ENCODE results near the gene MSI2. TPM values are rescaled to one million over a fixed set of nuclear protein-coding genes. Genes with fewer than 3 reads are reported as not detected.

MSI2 gene
- total RNA-seq, 2 experiments from 2014 or later = 38.8 to 39.0 TPM

- H3K4me3 Mint-ChIP-seq = no peak overlapping the region
- H3K27me3 Mint-ChIP-seq (ENCODE audit: low read depth) = no peaks in the 10 kb centered on the region
- intact Hi-C loops (cut with micrococcal nuclease) = no loop called here
- peaks cover 2% of the 10 kb centered on the region for H3K36me3 Mint-ChIP-seq (ENCODE audit: low read depth)
- DNase-seq = no peak
- CTCF ChIA-PET = interaction anchor here (0.6 to 0.7 kb wide), 2 partner anchors 11 to 436 kb away, joined by 4 to 10 read pairs; no protein-coding TSS in a partner anchor
- H3K9me3 Mint-ChIP-seq = no peaks in the 10 kb centered on the region
- H3K27ac Mint-ChIP-seq = no peak overlapping the region
- H3K4me1 Mint-ChIP-seq (ENCODE audit: low read depth) = no peaks in the 10 kb centered on the region
These were observed 331.1 kb downstream of the MSI2 start for GRCh38 chr17:57587193-57587969.

DNA sequence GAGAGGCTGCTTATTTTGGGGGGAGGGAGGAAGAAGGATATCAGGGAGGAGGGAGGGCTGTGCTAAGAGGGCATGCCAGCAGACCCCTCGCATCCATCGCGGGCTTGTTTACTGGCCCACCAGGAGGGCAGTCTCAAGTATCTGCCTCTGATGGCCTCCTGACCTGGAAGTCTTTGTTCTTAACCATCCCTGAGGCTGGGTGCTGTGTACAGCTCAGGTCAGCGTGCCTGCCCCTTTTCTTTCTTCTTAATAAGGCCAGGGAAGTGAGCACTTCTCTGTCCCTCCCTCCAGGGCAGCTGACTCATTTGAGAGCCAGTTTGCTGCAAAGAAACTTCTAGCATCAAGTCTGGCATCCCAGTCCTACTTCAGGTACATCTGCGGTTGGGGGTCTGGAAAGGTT lies 331.8 kb downstream of the MSI2 start:
- CTCF ChIA-PET = interaction anchor here (0.6 to 1.6 kb wide), 2 partner anchors 10 to 435 kb away, joined by 4 to 7 read pairs; no protein-coding TSS in a partner anchor
- intact Hi-C loops (cut with micrococcal nuclease) = no loop called here
- Mint-ChIP-seq H3K36me3 (ENCODE audit: low read depth) (peaks cover 2% of the 10 kb centered on the region), H3K4me3 (no peak overlapping the region), H3K27me3 (ENCODE audit: low read depth) (no peaks in the 10 kb centered on the region), H3K27ac (no peak overlapping the region), H3K9me3 (no peaks in the 10 kb centered on the region), H3K4me1 (ENCODE audit: low read depth) (no peaks in the 10 kb centered on the region)
- no peak for DNase-seq

DNA sequence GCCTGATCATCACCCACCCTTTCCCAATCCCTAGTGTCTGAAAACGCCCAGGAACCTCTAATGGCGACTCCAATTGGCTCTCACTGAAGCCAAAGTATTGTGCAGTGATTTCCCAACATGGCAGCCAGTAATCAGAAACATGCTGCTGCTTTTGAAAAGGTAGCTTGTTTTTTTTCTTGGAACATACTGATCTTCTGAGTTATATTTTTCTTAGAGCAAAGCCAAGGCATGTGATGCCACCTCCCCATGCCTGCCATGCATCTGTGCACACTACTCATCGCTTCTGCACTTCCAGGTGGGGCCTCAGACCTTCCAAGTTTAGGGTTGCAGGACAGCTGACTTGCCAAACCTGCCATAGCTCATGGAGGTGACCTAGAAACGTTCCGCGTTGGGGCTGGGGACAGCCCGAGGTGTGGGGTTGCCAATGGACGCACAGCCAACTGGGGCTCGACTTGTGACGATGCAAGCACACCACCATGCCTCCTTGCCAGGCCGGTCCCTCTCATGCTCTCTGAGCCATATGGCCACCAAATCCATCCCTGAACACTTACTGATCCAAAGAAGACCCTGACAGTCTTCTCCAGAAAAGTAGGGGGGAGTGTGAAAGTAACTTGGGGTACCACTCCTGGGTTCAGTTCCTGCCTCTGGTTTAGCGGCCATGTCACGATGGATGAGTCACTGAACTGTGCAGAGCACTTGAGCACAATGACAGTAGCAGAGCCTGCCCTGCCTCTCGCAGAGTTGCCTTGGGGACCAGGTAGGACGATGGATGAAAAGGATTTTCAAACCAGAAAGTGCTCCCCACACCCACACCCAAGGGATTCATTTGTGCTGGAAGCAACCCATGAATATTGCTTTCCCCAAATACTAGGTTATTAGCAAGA lies 333.1 kb downstream of the MSI2 start:
- CTCF ChIA-PET = interaction anchor here (1.6 kb wide), 1 partner anchor 9 kb away, joined by 7 read pairs; no protein-coding TSS in a partner anchor
- Mint-ChIP-seq H3K27me3 (ENCODE audit: low read depth) (no peaks in the 10 kb centered on the region), H3K9me3 (peaks cover 9% of the 10 kb centered on the region), H3K36me3 (ENCODE audit: low read depth) (peaks cover 7% of the 10 kb centered on the region), H3K27ac (no peak overlapping the region), H3K4me1 (ENCODE audit: low read depth) (no peaks in the 10 kb centered on the region), H3K4me3 (no peak overlapping the region)
- intact Hi-C loops (cut with micrococcal nuclease) = no loop called here
- DNase-seq = no peak

DNA sequence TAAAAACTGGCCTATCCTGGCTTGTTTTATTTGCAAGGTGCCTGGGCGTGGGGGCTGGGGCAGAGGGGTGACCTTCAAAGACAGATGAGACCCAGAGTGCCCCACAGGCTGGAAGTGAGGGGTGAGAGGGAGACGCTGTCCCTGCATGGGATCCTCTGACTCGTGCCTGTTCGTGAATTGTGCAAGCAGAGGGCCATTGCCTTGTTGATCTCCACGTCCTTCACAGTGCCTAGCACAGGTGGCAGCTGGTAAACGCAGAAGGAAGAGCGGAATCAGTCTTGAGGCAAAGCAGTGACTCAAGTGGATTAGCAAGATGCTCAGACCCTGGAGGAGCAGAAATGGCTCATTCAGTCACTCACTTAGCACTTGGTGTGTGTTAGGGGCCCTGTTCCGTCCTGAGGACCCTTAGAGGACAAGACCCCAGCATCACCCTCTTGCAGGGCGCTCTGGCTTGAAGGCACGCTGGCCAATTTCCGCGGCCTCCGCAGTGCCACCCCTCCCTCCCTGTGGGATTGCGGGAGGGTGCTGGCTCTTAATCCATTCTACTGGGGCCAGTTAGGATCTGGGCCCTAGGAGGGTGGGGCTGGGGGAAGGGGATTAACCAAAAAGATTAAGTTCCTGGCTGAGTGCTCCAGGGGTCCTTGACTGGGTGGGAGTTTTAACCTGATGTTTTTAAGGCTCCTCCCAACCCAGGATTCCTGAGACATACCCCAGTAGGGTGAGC lies 337.6 kb downstream of the MSI2 start:
- CTCF ChIA-PET = interaction anchor here (1.4 kb wide), 1 partner anchor 78 kb away, joined by 4 read pairs; no protein-coding TSS in a partner anchor
- no peak overlapping the region for H3K4me3 Mint-ChIP-seq
- H3K9me3 Mint-ChIP-seq = peaks cover 17% of the 10 kb centered on the region
- intact Hi-C loops (cut with micrococcal nuclease) = no loop called here
- DNase-seq = no peak
- H3K27ac Mint-ChIP-seq = no peak overlapping the region
- peaks cover 9% of the 10 kb centered on the region for H3K36me3 Mint-ChIP-seq (ENCODE audit: low read depth)
- H3K4me1 Mint-ChIP-seq (ENCODE audit: low read depth) = peaks cover 14% of the 10 kb centered on the region
- H3K27me3 Mint-ChIP-seq (ENCODE audit: low read depth) = no peaks in the 10 kb centered on the region

DNA sequence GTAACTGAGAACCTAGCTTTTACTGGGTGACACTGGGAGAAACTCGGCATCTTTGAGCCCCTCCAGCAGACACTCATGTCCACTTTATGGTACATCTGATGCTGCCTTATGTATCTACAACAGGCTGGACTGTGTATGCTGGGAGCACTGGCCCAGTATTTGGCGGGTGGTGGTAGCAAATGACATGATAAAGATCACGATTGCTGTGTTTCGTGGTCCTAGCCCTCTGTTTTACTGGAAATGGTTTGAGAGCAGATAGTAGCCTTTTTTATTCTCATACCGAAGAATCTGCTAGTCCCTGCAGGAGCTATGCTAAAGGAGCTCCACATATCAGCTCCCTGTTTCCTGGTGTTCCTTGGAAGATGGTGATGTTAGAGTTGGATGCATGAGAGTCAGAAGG lies 338.4 kb downstream of the MSI2 start:
- Mint-ChIP-seq H3K27me3 (ENCODE audit: low read depth) (no peaks in the 10 kb centered on the region), H3K9me3 (peaks cover 17% of the 10 kb centered on the region), H3K27ac (no peak overlapping the region), H3K4me3 (no peak overlapping the region), H3K4me1 (ENCODE audit: low read depth) (peaks cover 22% of the 10 kb centered on the region), H3K36me3 (ENCODE audit: low read depth) (peaks cover 12% of the 10 kb centered on the region)
- no peak for DNase-seq
- CTCF ChIA-PET = interaction anchor here (0.6 to 1.4 kb wide), 3 partner anchors 77 to 153 kb away, joined by 3 to 4 read pairs (median 3); no protein-coding TSS in a partner anchor
- intact Hi-C loops (cut with micrococcal nuclease) = no loop called here

- CTCF ChIA-PET = interaction anchor here (0.6 to 1.4 kb wide), 3 partner anchors 77 to 152 kb away, joined by 3 to 4 read pairs (median 3); no protein-coding TSS in a partner anchor
- DNase-seq = no peak
- intact Hi-C loops (cut with micrococcal nuclease) = no loop called here
- H3K4me3 Mint-ChIP-seq = no peak overlapping the region
- H3K9me3 Mint-ChIP-seq = peaks cover 17% of the 10 kb centered on the region
- H3K4me1 Mint-ChIP-seq (ENCODE audit: low read depth) = peaks cover 29% of the 10 kb centered on the region
- H3K27me3 Mint-ChIP-seq (ENCODE audit: low read depth) = no peaks in the 10 kb centered on the region
- H3K27ac Mint-ChIP-seq = no peak overlapping the region
- peaks cover 12% of the 10 kb centered on the region for H3K36me3 Mint-ChIP-seq (ENCODE audit: low read depth)
These were observed 339.1 kb downstream of the MSI2 start for GRCh38 chr17:57595426-57595825.

DNA sequence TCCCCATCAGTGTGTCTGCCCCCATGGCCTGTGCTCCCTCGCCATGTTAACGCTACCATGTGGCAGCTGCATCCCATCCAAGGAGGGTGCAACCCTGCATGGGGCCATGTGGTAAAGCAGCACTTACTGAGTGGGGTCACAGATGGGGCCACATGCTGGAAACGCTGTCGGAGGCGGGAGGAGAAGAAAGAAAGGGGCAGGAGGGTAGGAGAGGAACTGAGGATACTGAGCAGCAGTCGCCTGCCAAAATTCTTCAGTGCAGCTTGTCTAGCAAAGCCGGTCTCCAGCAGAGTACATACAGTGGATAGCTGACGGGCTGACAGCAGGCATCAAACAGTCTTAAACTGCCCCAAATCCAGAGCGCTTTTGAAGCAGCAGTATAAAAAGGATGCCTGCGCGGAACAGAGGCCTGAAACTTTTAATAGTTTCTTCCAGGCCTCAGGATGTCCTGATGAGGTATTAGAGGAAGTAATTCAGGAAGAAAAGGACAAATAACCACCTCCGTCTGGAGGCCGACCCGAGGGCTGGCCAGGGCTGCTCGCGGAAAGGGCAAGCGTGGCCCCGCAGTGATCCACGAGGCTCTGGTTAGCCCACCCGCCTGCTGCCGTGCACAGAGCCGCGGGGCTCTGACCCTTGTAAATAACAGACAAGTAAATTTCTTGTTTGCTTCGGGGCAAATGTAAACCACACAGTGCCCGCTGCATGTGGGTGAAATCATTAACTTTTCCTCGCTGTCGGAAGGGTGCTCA lies 339.8 kb downstream of the MSI2 start:
- intact Hi-C loops (cut with micrococcal nuclease) = no loop called here
- Mint-ChIP-seq H3K36me3 (ENCODE audit: low read depth) (peaks cover 12% of the 10 kb centered on the region), H3K9me3 (peaks cover 17% of the 10 kb centered on the region), H3K27ac (no peak overlapping the region), H3K4me3 (no peak overlapping the region), H3K4me1 (ENCODE audit: low read depth) (peaks cover 36% of the 10 kb centered on the region), H3K27me3 (ENCODE audit: low read depth) (no peaks in the 10 kb centered on the region)
- CTCF ChIA-PET = interaction anchor here (7.0 kb wide), 1 partner anchor 75 kb away, joined by 58 read pairs; no protein-coding TSS in a partner anchor
- DNase-seq = no peak

- peaks cover 17% of the 10 kb centered on the region for H3K9me3 Mint-ChIP-seq
- intact Hi-C loops (cut with micrococcal nuclease) = no loop called here
- no peaks in the 10 kb centered on the region for H3K27me3 Mint-ChIP-seq (ENCODE audit: low read depth)
- no peak overlapping the region for H3K27ac Mint-ChIP-seq
- peaks cover 12% of the 10 kb centered on the region for H3K36me3 Mint-ChIP-seq (ENCODE audit: low read depth)
- CTCF ChIA-PET = interaction anchor here (0.5 to 7.0 kb wide), 16 partner anchors 8 to 773 kb away, joined by 3 to 58 read pairs (median 4); partner anchors contain the start of gene MRPS23
- H3K4me1 Mint-ChIP-seq (ENCODE audit: low read depth) = peaks cover 45% of the 10 kb centered on the region
- no peak overlapping the region for H3K4me3 Mint-ChIP-seq
- no peak for DNase-seq
These were observed 340.8 kb downstream of the MSI2 start for GRCh38 chr17:57597101-57597500.

- H3K27ac Mint-ChIP-seq = peak overlapping the region; percentile 96
- CTCF ChIA-PET = interaction anchor here (0.5 to 7.0 kb wide), 30 partner anchors 8 to 584 kb away, joined by 3 to 58 read pairs (median 3); partner anchors contain the start of gene MRPS23
- peaks cover 12% of the 10 kb centered on the region for H3K36me3 Mint-ChIP-seq (ENCODE audit: low read depth)
- peaks cover 17% of the 10 kb centered on the region for H3K9me3 Mint-ChIP-seq
- intact Hi-C loops (cut with micrococcal nuclease) = loop anchor here (1.0 to 2.0 kb wide), 3 partner anchors 75 to 185 kb away; no protein-coding TSS in a partner anchor
- DNase-seq = peak; percentile 72
- H3K4me3 Mint-ChIP-seq = no peak overlapping the region
- peaks cover 51% of the 10 kb centered on the region for H3K4me1 Mint-ChIP-seq (ENCODE audit: low read depth)
- H3K27me3 Mint-ChIP-seq (ENCODE audit: low read depth) = no peaks in the 10 kb centered on the region
These were observed 341.5 kb downstream of the MSI2 start for GRCh38 chr17:57597531-57598453.

- DNase-seq = peak; percentile 71
- peak overlapping the region; percentile 96 for H3K27ac Mint-ChIP-seq
- CTCF ChIA-PET = interaction anchor here (0.7 to 7.0 kb wide), 9 partner anchors 10 to 356 kb away, joined by 3 to 58 read pairs (median 4); no protein-coding TSS in a partner anchor
- H3K4me3 Mint-ChIP-seq = peak overlapping the region; percentile 22
- peaks cover 6% of the 10 kb centered on the region for H3K36me3 Mint-ChIP-seq (ENCODE audit: low read depth)
- H3K4me1 Mint-ChIP-seq (ENCODE audit: low read depth) = peaks cover 68% of the 10 kb centered on the region
- H3K9me3 Mint-ChIP-seq = peaks cover 8% of the 10 kb centered on the region
- intact Hi-C loops (cut with micrococcal nuclease) = loop anchor here (1.0 to 5.0 kb wide), 6 partner anchors 147 to 997 kb away; no protein-coding TSS in a partner anchor
- no peaks in the 10 kb centered on the region for H3K27me3 Mint-ChIP-seq (ENCODE audit: low read depth)
These were observed 343.1 kb downstream of the MSI2 start for GRCh38 chr17:57599271-57600045.

All from activated naive CD4-positive, alpha-beta T cell treated with anti-CD3 and anti-CD28 coated beads for 36 hours (primary cell).